AG09309 (cell line): Measurements from ENCODE around the gene RAB11FIP3.
"Not testable (repeated sequence)": the region's sequence is repeated elsewhere in the genome, so short reads cannot be mapped to it uniquely, and the experiment has no call there.

Experiments
- DNase-seq: peaks from one replicate; pipeline ENCODE4 v3.0.0-alpha.2; 2010; ENCODE audit warnings: low read depth
- H3K4me3 ChIP-seq: 2 replicates; pipeline ENCODE4 v1.5.1; 2011; ENCODE audit warnings: mild to moderate bottlenecking, low read depth, low read length, moderate library complexity; ENCODE audit not compliant: control insufficient read depth
- TF ChIP-seq, protein P1 (sequence below): IDR thresholded peaks from 2 replicates; pipeline ENCODE4 v1.5.1; 2011; ENCODE audit warnings: mild to moderate bottlenecking, low read depth, low read length, inconsistent platforms; ENCODE audit not compliant: insufficient read depth, control insufficient read depth; ENCODE audit errors: missing control alignments

The RAB11FIP3 gene, protein sequence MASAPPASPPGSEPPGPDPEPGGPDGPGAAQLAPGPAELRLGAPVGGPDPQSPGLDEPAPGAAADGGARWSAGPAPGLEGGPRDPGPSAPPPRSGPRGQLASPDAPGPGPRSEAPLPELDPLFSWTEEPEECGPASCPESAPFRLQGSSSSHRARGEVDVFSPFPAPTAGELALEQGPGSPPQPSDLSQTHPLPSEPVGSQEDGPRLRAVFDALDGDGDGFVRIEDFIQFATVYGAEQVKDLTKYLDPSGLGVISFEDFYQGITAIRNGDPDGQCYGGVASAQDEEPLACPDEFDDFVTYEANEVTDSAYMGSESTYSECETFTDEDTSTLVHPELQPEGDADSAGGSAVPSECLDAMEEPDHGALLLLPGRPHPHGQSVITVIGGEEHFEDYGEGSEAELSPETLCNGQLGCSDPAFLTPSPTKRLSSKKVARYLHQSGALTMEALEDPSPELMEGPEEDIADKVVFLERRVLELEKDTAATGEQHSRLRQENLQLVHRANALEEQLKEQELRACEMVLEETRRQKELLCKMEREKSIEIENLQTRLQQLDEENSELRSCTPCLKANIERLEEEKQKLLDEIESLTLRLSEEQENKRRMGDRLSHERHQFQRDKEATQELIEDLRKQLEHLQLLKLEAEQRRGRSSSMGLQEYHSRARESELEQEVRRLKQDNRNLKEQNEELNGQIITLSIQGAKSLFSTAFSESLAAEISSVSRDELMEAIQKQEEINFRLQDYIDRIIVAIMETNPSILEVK

GRCh38 chr16:425082-425718 is at the start of gene RAB11FIP3:
RAB11FIP3 (plus strand) TSS chr16:425649; CDS start chr16:426007, 358 bp downstream.
- DNase-seq = no peak
- TF ChIP-seq, protein P1, sequence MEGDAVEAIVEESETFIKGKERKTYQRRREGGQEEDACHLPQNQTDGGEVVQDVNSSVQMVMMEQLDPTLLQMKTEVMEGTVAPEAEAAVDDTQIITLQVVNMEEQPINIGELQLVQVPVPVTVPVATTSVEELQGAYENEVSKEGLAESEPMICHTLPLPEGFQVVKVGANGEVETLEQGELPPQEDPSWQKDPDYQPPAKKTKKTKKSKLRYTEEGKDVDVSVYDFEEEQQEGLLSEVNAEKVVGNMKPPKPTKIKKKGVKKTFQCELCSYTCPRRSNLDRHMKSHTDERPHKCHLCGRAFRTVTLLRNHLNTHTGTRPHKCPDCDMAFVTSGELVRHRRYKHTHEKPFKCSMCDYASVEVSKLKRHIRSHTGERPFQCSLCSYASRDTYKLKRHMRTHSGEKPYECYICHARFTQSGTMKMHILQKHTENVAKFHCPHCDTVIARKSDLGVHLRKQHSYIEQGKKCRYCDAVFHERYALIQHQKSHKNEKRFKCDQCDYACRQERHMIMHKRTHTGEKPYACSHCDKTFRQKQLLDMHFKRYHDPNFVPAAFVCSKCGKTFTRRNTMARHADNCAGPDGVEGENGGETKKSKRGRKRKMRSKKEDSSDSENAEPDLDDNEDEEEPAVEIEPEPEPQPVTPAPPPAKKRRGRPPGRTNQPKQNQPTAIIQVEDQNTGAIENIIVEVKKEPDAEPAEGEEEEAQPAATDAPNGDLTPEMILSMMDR = no peak
- peak within 1 kb of the TSS; percentile 74 for H3K4me3 ChIP-seq

DNA sequence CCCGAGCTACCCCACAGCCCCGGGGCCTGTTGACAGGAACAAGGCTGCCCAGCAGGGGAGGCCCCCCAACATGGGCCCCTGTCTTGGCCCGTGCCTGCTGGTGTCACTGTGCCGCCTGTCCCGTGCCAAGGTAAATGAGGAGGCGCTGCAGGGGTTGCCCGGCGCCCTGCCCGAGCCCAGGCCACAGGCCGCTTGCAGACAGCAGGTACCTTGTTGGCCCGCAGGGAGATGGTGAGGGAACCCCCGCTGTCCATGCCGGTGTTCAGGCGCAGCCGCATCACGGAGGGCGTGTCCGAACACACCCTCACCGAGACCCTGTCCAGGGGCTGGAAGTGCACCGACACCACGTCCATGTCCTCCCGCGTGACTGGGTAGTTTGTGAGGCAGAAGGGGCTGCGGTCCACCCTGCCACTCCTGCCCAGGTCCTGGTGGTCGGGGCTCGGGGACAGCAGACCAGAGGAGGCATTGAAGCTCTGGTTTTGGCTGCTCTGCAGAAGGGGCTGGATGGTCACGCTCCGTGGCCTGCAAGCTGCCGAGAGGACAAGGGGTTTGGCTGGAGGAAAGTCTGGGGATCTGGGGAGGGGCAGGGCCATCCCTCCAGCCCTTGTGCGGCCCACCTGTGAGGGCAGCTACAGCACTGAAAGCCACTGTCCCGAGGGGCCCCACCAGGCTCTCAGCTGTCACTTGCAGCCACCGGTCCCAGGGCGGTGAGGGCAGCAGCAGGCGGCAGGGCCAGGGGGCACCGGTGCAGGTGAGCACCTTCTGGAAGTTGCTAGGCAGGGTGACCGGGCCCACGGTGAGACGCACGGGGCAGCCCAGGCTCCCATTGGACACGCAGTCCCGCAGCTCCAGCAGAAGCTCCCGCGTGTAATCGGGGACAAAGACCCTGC is 49.3 kb upstream of the RAB11FIP3 start:
- TF ChIP-seq, protein P1 = no peak
- H3K4me3 ChIP-seq = no peak overlapping the region
- DNase-seq = no peak

GRCh38 chr16:376817-377418 is 48.5 kb upstream of the RAB11FIP3 start:
- TF ChIP-seq, protein P1 = no peak
- H3K4me3 ChIP-seq = no peak overlapping the region
- no peak for DNase-seq

- no peak for DNase-seq
- H3K4me3 ChIP-seq = no peak overlapping the region
- TF ChIP-seq, protein P1 = no peak
Observed at GRCh38 chr16:377419-377951, 48.0 kb upstream of the RAB11FIP3 start.

DNA sequence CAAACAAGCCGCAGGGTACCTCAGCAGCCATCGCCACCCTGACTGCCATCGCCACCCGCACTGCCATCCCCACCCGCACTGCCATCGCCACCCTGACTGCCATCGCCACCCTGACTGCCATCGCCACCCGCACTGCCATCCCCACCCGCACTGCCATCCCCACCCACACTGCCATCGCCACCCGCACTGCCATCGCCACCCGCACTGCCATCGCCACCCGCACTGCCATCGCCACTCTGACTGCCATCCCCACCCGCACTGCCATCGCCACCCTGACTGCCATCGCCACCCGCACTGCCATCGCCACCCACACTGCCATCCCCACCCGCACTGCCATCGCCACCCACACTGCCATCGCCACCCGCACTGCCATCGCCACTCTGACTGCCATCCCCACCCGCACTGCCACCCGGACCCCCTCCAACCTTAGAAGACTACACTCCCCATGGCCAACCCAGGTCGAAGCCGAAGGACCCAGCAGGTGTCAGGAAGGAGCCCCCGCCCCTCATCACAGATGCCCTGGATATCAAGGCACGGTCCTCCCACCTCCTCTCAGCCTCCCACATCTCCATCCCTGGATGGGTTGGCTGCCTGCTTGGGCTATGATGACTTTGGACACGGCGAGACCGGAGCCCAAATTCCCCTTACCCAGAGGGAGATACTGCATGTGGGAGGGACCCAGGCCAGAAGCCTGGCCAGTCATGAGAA is 47.2 kb upstream of the RAB11FIP3 start:
- not testable (repeated sequence) for DNase-seq, H3K4me3 ChIP-seq

- no peak overlapping the region for H3K4me3 ChIP-seq
- no peak for DNase-seq
- TF ChIP-seq, protein P1 = no peak
Observed at GRCh38 chr16:378821-379182, 46.6 kb upstream of the RAB11FIP3 start.
